ENCODE results near the gene PTPRG.

Gene PTPRG

GRCh38 chr3:61780455-61781228, 219.3 kb downstream of the PTPRG start:
- no peak for DNase-seq (ENCODE audit: low read depth)
- H3K4me3 ChIP-seq (ENCODE audit: control insufficient read depth, low read depth, low read length), result no peak overlapping the region
- TF ChIP-seq, protein P1, sequence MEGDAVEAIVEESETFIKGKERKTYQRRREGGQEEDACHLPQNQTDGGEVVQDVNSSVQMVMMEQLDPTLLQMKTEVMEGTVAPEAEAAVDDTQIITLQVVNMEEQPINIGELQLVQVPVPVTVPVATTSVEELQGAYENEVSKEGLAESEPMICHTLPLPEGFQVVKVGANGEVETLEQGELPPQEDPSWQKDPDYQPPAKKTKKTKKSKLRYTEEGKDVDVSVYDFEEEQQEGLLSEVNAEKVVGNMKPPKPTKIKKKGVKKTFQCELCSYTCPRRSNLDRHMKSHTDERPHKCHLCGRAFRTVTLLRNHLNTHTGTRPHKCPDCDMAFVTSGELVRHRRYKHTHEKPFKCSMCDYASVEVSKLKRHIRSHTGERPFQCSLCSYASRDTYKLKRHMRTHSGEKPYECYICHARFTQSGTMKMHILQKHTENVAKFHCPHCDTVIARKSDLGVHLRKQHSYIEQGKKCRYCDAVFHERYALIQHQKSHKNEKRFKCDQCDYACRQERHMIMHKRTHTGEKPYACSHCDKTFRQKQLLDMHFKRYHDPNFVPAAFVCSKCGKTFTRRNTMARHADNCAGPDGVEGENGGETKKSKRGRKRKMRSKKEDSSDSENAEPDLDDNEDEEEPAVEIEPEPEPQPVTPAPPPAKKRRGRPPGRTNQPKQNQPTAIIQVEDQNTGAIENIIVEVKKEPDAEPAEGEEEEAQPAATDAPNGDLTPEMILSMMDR (conservative IDR thresholded peaks at IDR 0.05; ENCODE audit: control insufficient read depth, insufficient read depth, low read depth, low read length), result no peak

DNA sequence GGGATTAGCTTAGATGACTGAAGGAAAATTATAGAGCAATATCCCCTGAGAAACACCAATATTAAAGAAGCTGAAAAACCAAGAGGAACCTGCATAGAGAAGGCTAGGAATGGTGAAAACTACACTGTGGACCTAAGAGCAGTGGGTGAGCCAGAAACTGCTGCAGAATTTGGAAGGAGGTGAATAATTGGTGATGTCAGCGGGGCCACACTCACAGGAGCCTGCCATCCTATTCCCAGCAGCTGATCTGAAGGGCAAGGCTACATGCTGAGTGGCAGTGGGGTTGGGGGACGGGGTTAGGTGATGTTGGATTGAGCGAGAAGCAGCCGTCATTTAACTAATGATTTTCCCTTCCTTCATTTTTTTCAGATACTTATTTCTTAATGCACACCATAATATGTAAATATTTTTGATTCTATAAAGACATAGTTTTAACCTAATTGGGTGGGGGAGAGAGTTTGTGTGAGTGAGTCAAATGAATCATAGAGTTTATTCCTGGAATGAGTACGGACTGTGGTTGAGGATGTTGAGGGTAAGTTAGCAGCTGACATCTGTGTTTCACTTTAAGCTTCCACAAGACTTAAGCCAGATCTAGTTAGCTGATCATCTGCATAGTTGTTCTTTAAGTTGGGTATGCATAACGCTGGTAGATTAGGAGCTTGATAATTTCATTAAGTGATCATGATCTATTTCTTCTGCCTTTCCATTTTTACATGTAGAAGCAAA, 222.8 kb downstream of the PTPRG start:
- DNase-seq (ENCODE audit: low read depth), result peak; percentile 87

DNA sequence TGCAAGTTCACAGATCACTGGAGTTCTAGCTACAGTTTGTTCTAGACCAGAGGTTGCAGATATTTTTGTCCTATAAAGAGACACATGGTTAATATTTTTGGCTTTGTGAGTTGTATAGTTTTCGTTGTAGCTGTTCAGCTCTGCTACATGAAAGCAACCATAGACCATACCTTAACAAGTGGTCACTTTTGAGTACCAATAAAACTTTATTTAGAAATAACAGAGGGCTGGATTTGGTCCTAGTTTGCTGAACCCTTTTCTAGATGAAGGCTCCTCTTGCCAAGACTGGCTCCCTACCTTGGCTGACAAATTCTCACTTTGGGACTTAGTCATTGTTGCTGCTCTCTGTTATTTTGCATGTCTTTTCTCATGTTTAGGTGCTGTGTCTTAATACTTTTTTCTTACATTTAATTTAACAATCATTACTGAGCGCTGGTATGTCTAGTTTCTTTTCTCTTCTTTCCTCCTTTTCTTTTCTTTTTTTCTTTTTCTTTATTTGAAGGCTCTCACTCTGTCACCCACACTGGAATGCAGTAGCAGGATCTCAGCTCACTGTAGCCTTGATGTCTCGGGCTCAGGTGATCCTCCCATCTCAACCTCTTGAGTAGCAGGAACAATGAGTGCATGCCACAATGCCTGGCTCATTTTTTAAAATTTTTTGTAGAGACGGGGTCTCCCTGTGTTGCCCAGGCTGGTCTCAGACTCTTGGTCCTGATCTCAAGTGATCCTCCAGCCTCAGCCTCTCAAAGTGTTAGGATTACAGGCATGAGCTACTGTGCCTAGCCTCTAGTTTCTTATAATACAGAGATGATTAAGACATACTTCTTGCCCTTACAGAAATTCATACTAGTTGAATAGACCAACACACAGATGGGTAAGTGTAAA, 227.5 kb downstream of the PTPRG start:
- H3K4me3 ChIP-seq (ENCODE audit: control insufficient read depth, low read depth, low read length), result no peak overlapping the region
- TF ChIP-seq, protein P1 (conservative IDR thresholded peaks at IDR 0.05; ENCODE audit: control insufficient read depth, insufficient read depth, low read depth, low read length), result no peak
- DNase-seq (ENCODE audit: low read depth), result no peak

More for the DNA sequence above, 222.8 kb downstream of the PTPRG start:
- H3K4me3 ChIP-seq (ENCODE audit: control insufficient read depth, low read depth, low read length), result no peak overlapping the region
- TF ChIP-seq, protein P1 (conservative IDR thresholded peaks at IDR 0.05; ENCODE audit: control insufficient read depth, insufficient read depth, low read depth, low read length), result no peak

GRCh38 chr3:61789861-61790260, 228.5 kb downstream of the PTPRG start:
- TF ChIP-seq, protein P1 (conservative IDR thresholded peaks at IDR 0.05; ENCODE audit: control insufficient read depth, insufficient read depth, low read depth, low read length), result no peak
- DNase-seq (ENCODE audit: low read depth), result no peak
- no peak overlapping the region for H3K4me3 ChIP-seq (ENCODE audit: control insufficient read depth, low read depth, low read length)

DNA sequence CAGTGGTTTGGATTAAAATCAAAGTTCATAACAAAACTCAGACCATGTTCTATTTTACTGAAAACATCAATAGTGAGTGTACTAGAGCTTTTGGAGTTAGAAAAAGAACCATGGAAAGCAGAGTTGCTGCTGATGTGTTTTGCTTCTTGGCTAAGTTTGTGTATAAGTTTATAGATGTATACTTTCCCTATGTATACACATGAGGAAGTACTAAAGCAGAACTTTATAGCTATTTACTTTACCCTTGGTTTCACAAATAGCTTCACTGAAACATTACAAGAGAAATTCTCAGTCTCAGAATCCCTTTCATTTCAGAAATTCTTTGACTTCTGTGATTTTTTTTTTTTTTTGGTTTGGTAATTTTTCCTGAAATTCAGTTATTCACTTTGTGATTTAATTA, 229.0 kb downstream of the PTPRG start:
- TF ChIP-seq, protein P1 (conservative IDR thresholded peaks at IDR 0.05; ENCODE audit: control insufficient read depth, insufficient read depth, low read depth, low read length), result no peak
- no peak for DNase-seq (ENCODE audit: low read depth)
- H3K4me3 ChIP-seq (ENCODE audit: control insufficient read depth, low read depth, low read length), result no peak overlapping the region

GRCh38 chr3:61793056-61793455, 231.7 kb downstream of the PTPRG start:
- TF ChIP-seq, protein P1 (conservative IDR thresholded peaks at IDR 0.05; ENCODE audit: control insufficient read depth, insufficient read depth, low read depth, low read length), result no peak
- DNase-seq (ENCODE audit: low read depth), result no peak
- no peak overlapping the region for H3K4me3 ChIP-seq (ENCODE audit: control insufficient read depth, low read depth, low read length)
